ENCODE data around the gene GORAB. TPM values are rescaled to one million over a fixed set of nuclear protein-coding genes. Genes with fewer than 3 reads are reported as not detected.

The GORAB gene
- total RNA-seq, 3 donors from 2014 or later = 8.9 to 9.7 (median 8.9) TPM

- no peaks in the 10 kb centered on the region for H3K4me1 Mint-ChIP-seq (ENCODE audit: low read depth)
- H3K27me3 Mint-ChIP-seq (ENCODE audit: low read depth) = peaks cover 32% of the 10 kb centered on the region
- H3K9me3 Mint-ChIP-seq = no peaks in the 10 kb centered on the region
- no peak overlapping the region for H3K4me3 Mint-ChIP-seq
- no peaks in the 10 kb centered on the region for H3K36me3 Mint-ChIP-seq (ENCODE audit: insufficient read depth)
- ATAC-seq = no peak
- no peak for DNase-seq
These were observed 10.1 kb upstream of the GORAB start for GRCh38 chr1:170521818-170522217.

DNA sequence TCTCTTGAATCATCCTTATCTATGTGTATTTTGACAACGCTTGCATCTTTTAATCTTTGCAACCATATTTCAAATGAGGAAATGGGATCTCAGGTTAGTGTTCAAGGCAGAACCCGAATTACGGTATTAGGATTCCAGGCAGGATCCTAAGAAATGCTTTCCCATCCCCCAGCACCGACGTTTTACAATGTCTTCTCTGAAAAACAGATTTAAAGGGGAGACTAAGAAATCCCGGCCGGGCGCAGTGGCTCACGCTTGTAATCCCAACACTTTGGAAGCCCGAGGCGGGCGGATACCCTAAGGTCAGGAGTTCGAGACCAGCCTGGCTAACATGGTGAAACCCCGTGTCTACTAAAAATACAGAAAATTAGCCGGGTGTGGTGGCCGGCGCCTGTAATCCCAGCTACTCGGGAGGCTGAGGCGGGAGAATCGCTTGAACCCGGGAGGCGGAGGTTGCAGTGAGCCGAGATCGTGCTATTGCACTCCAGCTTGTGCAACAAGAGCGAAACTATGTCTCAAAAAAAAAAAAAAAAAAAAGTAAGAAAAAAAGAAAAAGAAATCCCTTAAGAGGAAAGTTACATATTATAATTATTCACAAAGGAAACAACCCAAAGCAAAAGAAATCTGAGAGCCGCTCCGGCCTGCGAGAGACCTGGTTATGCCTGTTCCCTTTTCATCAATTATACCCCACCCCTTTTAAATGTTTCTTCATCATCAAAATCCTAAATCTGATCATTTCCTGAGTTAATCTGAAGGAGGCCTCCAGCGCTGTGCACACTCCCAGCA, 801 bp upstream of the GORAB start:
- Mint-ChIP-seq H3K36me3 (ENCODE audit: insufficient read depth) (peaks cover under 1% of the 10 kb centered on the region), H3K4me3 (no peak overlapping the region), H3K9me3 (no peaks in the 10 kb centered on the region), H3K27me3 (ENCODE audit: low read depth) (no peaks in the 10 kb centered on the region), H3K4me1 (ENCODE audit: low read depth) (peaks cover 14% of the 10 kb centered on the region)
- no peak for ATAC-seq
- no peak for DNase-seq

- Mint-ChIP-seq H3K27me3 (ENCODE audit: low read depth) (no peaks in the 10 kb centered on the region), H3K4me3 (no peak overlapping the region), H3K36me3 (ENCODE audit: insufficient read depth) (peaks cover 8% of the 10 kb centered on the region), H3K4me1 (ENCODE audit: low read depth) (peaks cover 22% of the 10 kb centered on the region), H3K9me3 (no peaks in the 10 kb centered on the region)
- ATAC-seq = no peak
- DNase-seq = no peak
These were observed 1.3 kb downstream of the GORAB start for GRCh38 chr1:170533298-170533697.

GRCh38 chr1:170534626-170535147, 2.7 kb downstream of the GORAB start:
- Mint-ChIP-seq H3K9me3 (no peaks in the 10 kb centered on the region), H3K4me1 (ENCODE audit: low read depth) (peaks cover 22% of the 10 kb centered on the region), H3K4me3 (no peak overlapping the region), H3K27me3 (ENCODE audit: low read depth) (no peaks in the 10 kb centered on the region), H3K36me3 (ENCODE audit: insufficient read depth) (peaks cover 20% of the 10 kb centered on the region)
- DNase-seq (no peak), ATAC-seq (no peak)

DNA sequence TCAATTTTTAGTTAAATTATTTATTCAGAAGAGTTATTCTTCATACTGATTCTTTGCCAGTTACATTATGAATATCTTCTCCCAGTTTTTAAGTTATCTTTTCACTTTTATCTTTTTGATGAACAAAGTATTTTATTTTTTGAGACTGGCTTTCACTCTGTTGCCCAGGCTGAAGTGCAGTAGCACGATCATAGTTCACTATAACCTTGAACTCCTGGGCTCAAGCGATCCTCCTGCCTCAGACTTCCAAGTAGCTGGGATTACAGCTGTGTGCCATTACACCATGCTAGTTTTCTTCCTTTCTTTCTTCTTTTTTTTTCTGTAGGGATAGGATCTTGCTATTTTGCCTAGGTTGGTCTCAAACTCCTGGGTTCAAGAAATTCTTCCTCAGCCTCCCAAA, 3.5 kb downstream of the GORAB start:
- Mint-ChIP-seq H3K4me3 (no peak overlapping the region), H3K4me1 (ENCODE audit: low read depth) (peaks cover 20% of the 10 kb centered on the region), H3K9me3 (no peaks in the 10 kb centered on the region), H3K27me3 (ENCODE audit: low read depth) (no peaks in the 10 kb centered on the region), H3K36me3 (ENCODE audit: insufficient read depth) (peaks cover 27% of the 10 kb centered on the region)
- ATAC-seq (no peak), DNase-seq (no peak)

DNA sequence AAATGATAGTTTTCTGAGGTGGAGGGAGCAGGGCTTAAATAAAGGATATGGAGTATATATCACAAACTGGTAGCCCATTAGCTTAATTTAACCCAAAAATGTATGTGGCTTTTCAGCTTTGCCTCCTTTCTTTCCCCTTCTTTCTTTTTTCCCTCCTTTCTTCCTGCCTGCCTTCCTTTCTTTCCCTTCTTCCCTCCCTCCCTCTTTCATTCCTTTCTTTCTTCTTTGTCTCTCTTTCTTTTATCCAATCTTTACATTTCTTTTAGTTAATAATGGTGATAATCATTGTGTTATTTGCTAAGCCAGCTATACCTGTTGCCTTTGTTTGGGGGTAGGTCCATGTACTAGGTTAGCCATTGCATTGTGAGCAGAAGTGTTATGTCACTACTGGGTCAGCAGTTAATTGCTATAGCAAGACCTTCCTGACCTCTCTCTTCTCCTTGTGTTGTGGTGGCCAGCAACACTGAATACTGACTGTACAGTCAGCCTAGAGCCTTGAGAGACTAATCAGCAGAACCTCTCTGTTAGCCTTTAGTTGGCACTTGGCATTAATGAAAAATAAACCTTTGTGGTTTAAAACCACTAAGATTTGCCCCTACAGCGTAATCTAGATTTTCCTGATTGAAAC, 5.1 kb downstream of the GORAB start:
- no peaks in the 10 kb centered on the region for H3K9me3 Mint-ChIP-seq
- no peaks in the 10 kb centered on the region for H3K27me3 Mint-ChIP-seq (ENCODE audit: low read depth)
- ATAC-seq = no peak
- DNase-seq = no peak
- H3K36me3 Mint-ChIP-seq (ENCODE audit: insufficient read depth) = peaks cover 36% of the 10 kb centered on the region
- peaks cover 17% of the 10 kb centered on the region for H3K4me1 Mint-ChIP-seq (ENCODE audit: low read depth)
- no peak overlapping the region for H3K4me3 Mint-ChIP-seq

- Mint-ChIP-seq H3K4me1 (ENCODE audit: low read depth) (peaks cover 17% of the 10 kb centered on the region), H3K36me3 (ENCODE audit: insufficient read depth) (peaks cover 36% of the 10 kb centered on the region), H3K27me3 (ENCODE audit: low read depth) (no peaks in the 10 kb centered on the region), H3K4me3 (no peak overlapping the region), H3K9me3 (no peaks in the 10 kb centered on the region)
- DNase-seq (no peak), ATAC-seq (no peak)
These were observed 6.0 kb downstream of the GORAB start for GRCh38 chr1:170537798-170538503.

- Mint-ChIP-seq H3K4me1 (ENCODE audit: low read depth) (peaks cover 17% of the 10 kb centered on the region), H3K36me3 (ENCODE audit: insufficient read depth) (peaks cover 42% of the 10 kb centered on the region), H3K27me3 (ENCODE audit: low read depth) (no peaks in the 10 kb centered on the region), H3K9me3 (no peaks in the 10 kb centered on the region), H3K4me3 (no peak overlapping the region)
- ATAC-seq (no peak), DNase-seq (no peak)
These were observed 6.7 kb downstream of the GORAB start for GRCh38 chr1:170538687-170539086.

DNA sequence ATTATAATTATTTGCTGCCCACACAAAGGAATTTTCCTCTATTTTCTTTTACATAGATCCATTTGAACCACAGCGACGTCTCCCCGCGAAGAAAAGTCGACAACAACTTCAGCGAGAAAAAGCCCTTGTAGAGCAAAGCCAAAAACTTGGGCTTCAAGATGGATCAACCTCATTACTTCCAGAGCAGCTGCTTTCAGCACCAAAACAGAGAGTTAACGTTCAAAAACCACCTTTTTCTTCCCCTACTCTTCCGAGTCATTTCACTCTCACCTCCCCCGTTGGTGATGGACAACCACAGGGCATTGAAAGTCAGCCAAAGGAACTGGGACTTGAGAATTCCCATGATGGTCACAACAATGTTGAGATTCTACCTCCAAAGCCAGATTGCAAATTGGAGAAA, 7.2 kb downstream of the GORAB start:
- peaks cover 46% of the 10 kb centered on the region for H3K36me3 Mint-ChIP-seq (ENCODE audit: insufficient read depth)
- peaks cover 17% of the 10 kb centered on the region for H3K4me1 Mint-ChIP-seq (ENCODE audit: low read depth)
- DNase-seq (no peak), ATAC-seq (no peak)
- no peaks in the 10 kb centered on the region for H3K9me3 Mint-ChIP-seq
- no peaks in the 10 kb centered on the region for H3K27me3 Mint-ChIP-seq (ENCODE audit: low read depth)
- no peak overlapping the region for H3K4me3 Mint-ChIP-seq

DNA sequence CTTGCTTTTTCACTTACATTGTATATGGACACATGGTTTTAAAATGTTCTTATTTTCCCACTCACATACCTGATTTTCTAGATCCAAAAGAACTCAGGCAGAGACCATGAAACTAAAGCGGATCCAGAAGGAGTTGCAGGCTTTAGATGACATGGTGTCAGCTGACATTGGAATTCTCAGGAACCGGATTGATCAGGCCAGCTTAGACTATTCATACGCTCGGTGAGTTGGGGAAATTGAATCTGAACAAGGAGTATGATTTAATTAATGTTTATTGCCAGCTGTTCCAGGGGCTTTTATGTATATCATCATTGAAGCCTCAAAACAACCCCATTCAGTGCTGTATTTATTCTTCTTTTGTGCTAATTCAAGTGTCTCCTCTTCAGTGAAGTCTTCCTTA, 12.7 kb downstream of the GORAB start:
- no peak for DNase-seq
- Mint-ChIP-seq H3K4me3 (no peak overlapping the region), H3K4me1 (ENCODE audit: low read depth) (no peaks in the 10 kb centered on the region), H3K36me3 (ENCODE audit: insufficient read depth) (peaks cover 64% of the 10 kb centered on the region), H3K27me3 (ENCODE audit: low read depth) (no peaks in the 10 kb centered on the region), H3K9me3 (no peaks in the 10 kb centered on the region)
- no peak for ATAC-seq

DNA sequence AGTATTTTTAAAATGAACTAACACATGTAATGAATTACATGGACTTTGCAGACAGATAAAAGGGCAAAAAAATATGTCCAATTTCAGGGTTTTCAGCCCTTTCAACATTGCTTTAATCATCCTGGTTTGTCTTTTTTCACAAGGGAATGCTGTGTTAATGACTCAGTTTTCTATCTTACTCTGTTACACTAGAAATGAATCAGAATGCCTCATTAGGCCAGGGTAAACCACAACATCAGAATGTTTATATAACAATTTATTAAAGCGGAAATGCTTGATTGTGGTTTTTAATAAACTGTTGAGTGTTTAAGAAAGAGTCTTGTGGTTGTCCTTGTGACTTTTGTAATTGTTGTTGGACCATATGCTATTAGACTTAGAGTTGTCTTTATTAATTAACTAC, 13.5 kb downstream of the GORAB start:
- no peak overlapping the region for H3K4me3 Mint-ChIP-seq
- H3K27me3 Mint-ChIP-seq (ENCODE audit: low read depth) = no peaks in the 10 kb centered on the region
- peaks cover 59% of the 10 kb centered on the region for H3K36me3 Mint-ChIP-seq (ENCODE audit: insufficient read depth)
- H3K4me1 Mint-ChIP-seq (ENCODE audit: low read depth) = no peaks in the 10 kb centered on the region
- DNase-seq (no peak), ATAC-seq (no peak)
- H3K9me3 Mint-ChIP-seq = no peaks in the 10 kb centered on the region

DNA sequence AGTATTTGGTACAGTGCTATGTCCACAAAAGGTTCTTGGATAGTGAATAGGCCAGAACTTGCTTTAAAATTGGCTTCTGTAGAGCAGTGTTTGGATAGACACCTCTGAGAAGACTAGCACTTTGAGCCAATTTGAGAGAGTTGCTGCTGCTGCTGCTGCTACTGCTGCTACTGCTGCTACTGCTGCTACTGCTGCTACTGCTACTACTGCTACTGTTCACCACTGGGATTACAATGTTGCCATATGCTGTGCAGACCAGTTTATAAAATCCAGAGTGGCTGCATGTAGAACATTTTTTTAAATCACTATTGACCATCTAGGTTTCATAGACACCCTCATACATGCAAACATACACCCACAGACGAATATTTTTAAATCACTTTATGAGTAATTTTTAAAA, 15.3 kb downstream of the GORAB start:
- ATAC-seq = no peak

DNA sequence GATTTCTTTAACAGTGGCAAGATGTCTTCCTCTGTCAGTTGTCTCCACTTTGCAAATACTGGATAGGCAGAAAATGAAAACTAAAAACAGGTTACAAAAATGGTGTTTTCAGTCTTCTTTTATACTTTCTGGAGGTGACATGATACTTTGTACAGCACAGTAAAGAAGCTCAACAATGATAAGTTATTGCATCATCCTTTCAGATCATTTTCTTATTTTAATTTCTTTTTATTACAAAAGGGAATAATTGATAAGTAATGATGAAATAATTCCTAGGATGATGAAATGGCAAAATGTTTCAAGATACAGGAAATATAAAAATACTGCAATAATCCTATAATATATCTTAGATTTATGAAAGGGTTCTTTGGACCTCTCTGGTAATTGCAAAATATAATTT, 16.5 kb downstream of the GORAB start:
- H3K36me3 Mint-ChIP-seq (ENCODE audit: insufficient read depth) = peaks cover 61% of the 10 kb centered on the region
- no peaks in the 10 kb centered on the region for H3K27me3 Mint-ChIP-seq (ENCODE audit: low read depth)
- no peak for ATAC-seq
- H3K9me3 Mint-ChIP-seq = no peaks in the 10 kb centered on the region
- H3K4me1 Mint-ChIP-seq (ENCODE audit: low read depth) = no peaks in the 10 kb centered on the region
- DNase-seq = no peak
- H3K4me3 Mint-ChIP-seq = no peak overlapping the region

More for the DNA sequence above, 15.3 kb downstream of the GORAB start:
- Mint-ChIP-seq H3K9me3 (no peaks in the 10 kb centered on the region), H3K4me3 (no peak overlapping the region), H3K36me3 (ENCODE audit: insufficient read depth) (peaks cover 61% of the 10 kb centered on the region), H3K4me1 (ENCODE audit: low read depth) (no peaks in the 10 kb centered on the region), H3K27me3 (ENCODE audit: low read depth) (no peaks in the 10 kb centered on the region)
- no peak for DNase-seq

DNA sequence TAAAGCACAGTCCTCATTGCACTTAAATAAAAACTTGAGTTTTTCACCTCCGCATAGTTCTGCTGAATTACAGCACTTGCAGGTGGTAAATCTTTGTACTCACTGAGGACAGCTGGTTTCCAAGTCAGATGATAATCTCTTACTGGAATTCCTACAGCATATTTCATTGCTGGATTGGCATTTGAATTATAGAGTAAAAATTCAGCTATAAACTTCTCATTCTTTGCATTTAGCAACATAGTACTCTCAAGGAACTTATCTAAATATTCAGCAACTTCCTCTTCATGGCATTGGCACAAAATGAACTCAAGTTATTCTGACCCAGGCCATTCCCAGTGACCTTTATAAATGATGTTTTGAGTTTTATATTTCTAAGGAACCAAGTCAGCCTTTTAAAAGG, 23.4 kb downstream of the GORAB start:
- no peaks in the 10 kb centered on the region for H3K27me3 Mint-ChIP-seq (ENCODE audit: low read depth)
- DNase-seq = no peak
- H3K9me3 Mint-ChIP-seq = peaks cover 19% of the 10 kb centered on the region
- peaks cover 24% of the 10 kb centered on the region for H3K36me3 Mint-ChIP-seq (ENCODE audit: insufficient read depth)
- no peak overlapping the region for H3K4me3 Mint-ChIP-seq
- ATAC-seq = no peak
- no peaks in the 10 kb centered on the region for H3K4me1 Mint-ChIP-seq (ENCODE audit: low read depth)

Measured in activated T-cell treated with anti-CD3 and anti-CD28 coated beads, Interleukin-2, amount 50 U/mL, for 4 hours (primary cell).